GM19395 (cell line): ENCODE data around the gene ATOX1.
A peak's percentile ranks its signal among the peaks of the same experiment; 100 is the strongest.

Experiments
- ATAC-seq: cut with Tn5 transposase; IDR thresholded peaks from one replicate; pipeline ENCODE4 v1.9.1; 2021; ENCODE audit warnings: mild to moderate bottlenecking, moderate library complexity; ENCODE audit not compliant: unreplicated experiment

The ATOX1 gene

GRCh38 chr5:151770383-151771258 is 12.2 kb upstream of the ATOX1 start:
- peak; percentile 40 for ATAC-seq

- no peak for ATAC-seq
Observed at GRCh38 chr5:151766975-151767374, 8.5 kb upstream of the ATOX1 start.

GRCh38 chr5:151764801-151765200 is 6.4 kb upstream of the ATOX1 start:
- no peak for ATAC-seq

- peak; percentile 30 for ATAC-seq
Observed at GRCh38 chr5:151758141-151758429, 346 bp downstream of the ATOX1 start.

GRCh38 chr5:151757233-151758140 is 944 bp downstream of the ATOX1 start:
- peak; percentile 29 for ATAC-seq

GRCh38 chr5:151755383-151755782 is 3.0 kb downstream of the ATOX1 start:
- no peak for ATAC-seq

GRCh38 chr5:151751593-151751992 is 6.8 kb downstream of the ATOX1 start:
- no peak for ATAC-seq

GRCh38 chr5:151751091-151751490 is 7.3 kb downstream of the ATOX1 start:
- no peak for ATAC-seq

GRCh38 chr5:151750121-151750520 is 8.3 kb downstream of the ATOX1 start:
- ATAC-seq = no peak

GRCh38 chr5:151745071-151745705 is 13.2 kb downstream of the ATOX1 start:
- peak; percentile 53 for ATAC-seq

GRCh38 chr5:151743530-151743929 is 14.9 kb downstream of the ATOX1 start:
- ATAC-seq = no peak

GRCh38 chr5:151742870-151743294 is 15.5 kb downstream of the ATOX1 start:
- no peak for ATAC-seq

GRCh38 chr5:151741678-151742423 is 16.6 kb downstream of the ATOX1 start:
- ATAC-seq = no peak

- peak; percentile 26 for ATAC-seq
Observed at GRCh38 chr5:151740958-151741373, 17.5 kb downstream of the ATOX1 start.

- peak; percentile 72 for ATAC-seq
Observed at GRCh38 chr5:151740336-151740942, 18.0 kb downstream of the ATOX1 start.

GRCh38 chr5:151739939-151740335 is 18.5 kb downstream of the ATOX1 start:
- ATAC-seq = no peak

- no peak for ATAC-seq
Observed at GRCh38 chr5:151739395-151739794, 19.0 kb downstream of the ATOX1 start.

GRCh38 chr5:151738125-151738848 is 20.1 kb downstream of the ATOX1 start:
- no peak for ATAC-seq

- ATAC-seq = no peak
Observed at GRCh38 chr5:151737431-151737830, 21.0 kb downstream of the ATOX1 start.

- ATAC-seq = no peak
Observed at GRCh38 chr5:151735646-151736045, 22.8 kb downstream of the ATOX1 start.
